Measurements from ENCODE around the gene CHST3. TPM values are rescaled to one million over a fixed set of nuclear protein-coding genes. Genes with fewer than 3 reads are reported as not detected.

The CHST3 gene
- polyA plus RNA-seq, 1 donor (not counting 4 experiments of a cell fraction or from before 2014, with no cell fraction given): 12.0 TPM

DNA sequence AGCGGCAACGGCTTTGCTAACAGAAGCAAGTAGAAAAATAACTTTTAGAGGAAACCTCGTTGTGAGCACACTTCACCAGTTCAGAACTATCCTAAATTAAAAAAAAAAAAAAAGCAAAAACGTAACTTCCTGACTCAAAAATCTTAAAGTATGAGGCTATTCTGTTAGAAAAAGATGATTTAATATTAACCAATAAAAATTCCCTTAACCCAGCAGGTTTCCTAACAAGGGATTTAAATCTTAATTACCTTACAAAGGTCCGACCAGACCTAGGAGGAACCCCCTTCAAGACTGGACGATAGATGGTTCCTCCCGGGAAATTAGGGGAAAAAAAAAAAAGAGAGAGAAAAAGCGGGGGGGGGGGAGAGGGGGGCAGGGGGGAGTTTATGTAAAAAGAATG, 22.9 kb upstream of the CHST3 start:
- dilution Hi-C loops (cut with MboI; ENCODE audit: extremely low pct_ligation_motif_present, low sequenced_read_pairs): no loop called here
- no peak overlapping the region for H3K4me3 ChIP-seq (ENCODE audit: control insufficient read depth in 2 of 3, extremely low read depth in 1 of 3, insufficient read depth in 2 of 3, low read depth in 1 of 3, low read length in 3 of 3)
- no peak overlapping the region for H3K9ac ChIP-seq (ENCODE audit: control insufficient read depth, extremely low read depth, insufficient read depth, low read length)
- no peaks in the 10 kb centered on the region for H3K36me3 ChIP-seq (ENCODE audit: control insufficient read depth in 2 of 2, extremely low read depth in 1 of 2, insufficient read depth in 2 of 2, low read length in 2 of 2)
- TF ChIP-seq CTCF (optimal IDR thresholded peaks at IDR 0.05 in 1 of 3, IDR thresholded peaks at IDR 0.05 in 1 of 3, conservative IDR thresholded peaks at IDR 0.05 in 1 of 3; ENCODE audit: extremely low read depth in 1 of 3, insufficient read depth in 2 of 3, low read length in 3 of 3) (no peak), EZH2 (IDR thresholded peaks at IDR 0.05; ENCODE audit: low read length) (no peak)
- H3K27ac ChIP-seq (ENCODE audit: control insufficient read depth, insufficient read depth, low read length): no peak overlapping the region
- H3K79me2 ChIP-seq (ENCODE audit: control insufficient read depth, insufficient read depth, low read length): no peaks in the 10 kb centered on the region
- peaks cover 4% of the 10 kb centered on the region for H3K4me1 ChIP-seq (ENCODE audit: control insufficient read depth, extremely low read depth, insufficient read depth, low read length)
- no peak overlapping the region for H2AFZ ChIP-seq (ENCODE audit: control insufficient read depth, low read length)
- H3K27me3 ChIP-seq (ENCODE audit: control insufficient read depth, extremely low read depth, insufficient read depth, low read length): no peaks in the 10 kb centered on the region
- H3K4me2 ChIP-seq (ENCODE audit: control insufficient read depth, extremely low read depth, insufficient read depth, low read depth, low read length): no peak overlapping the region
- DNase-seq (ENCODE audit: low read depth, low spot score): no peak
- H3K9me1 ChIP-seq (ENCODE audit: control insufficient read depth, extremely low read depth, insufficient read depth, low read length): no peaks in the 10 kb centered on the region
- FAIRE-seq: no peak
- no peaks in the 10 kb centered on the region for H4K20me1 ChIP-seq (ENCODE audit: control insufficient read depth, extremely low read depth, insufficient read depth, low read length)
- H3K9me3 ChIP-seq (ENCODE audit: control insufficient read depth, low read depth, low read length): peaks cover 7% of the 10 kb centered on the region

DNA sequence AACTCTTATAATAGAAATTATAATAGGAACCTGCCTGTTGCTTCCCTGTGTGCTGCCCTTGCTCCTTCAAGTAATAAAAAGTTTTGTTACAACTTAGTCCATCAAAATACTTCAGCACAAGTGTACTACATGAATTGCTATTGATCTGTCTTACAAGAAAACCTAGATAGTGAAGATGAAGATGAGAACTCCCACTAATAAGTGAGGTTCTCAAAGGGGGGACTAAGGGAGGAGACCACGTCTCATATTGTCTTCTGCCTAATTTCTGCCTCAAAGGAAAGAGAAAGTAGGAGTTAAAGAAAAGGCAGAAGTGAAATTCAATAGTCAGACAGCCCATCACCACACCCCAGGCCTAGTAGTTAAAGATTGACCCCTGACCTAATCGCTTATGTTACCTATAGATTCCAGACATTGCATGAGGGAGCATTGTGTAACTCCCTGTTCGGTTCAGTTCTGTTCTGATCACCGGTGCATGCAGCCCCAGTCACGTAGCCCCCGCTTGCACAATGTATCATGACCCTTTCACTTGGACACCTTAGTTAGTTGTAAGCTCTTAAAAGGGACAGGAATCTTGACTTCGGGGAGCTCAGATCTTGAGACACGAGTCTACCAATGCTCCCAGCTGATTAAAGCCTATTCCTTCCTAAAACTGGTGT, 18.2 kb upstream of the CHST3 start:
- Histone ChIP-seq H3K27ac (ENCODE audit: control insufficient read depth, insufficient read depth, low read length) (no peak overlapping the region), H3K4me1 (ENCODE audit: control insufficient read depth, extremely low read depth, insufficient read depth, low read length) (no peaks in the 10 kb centered on the region), H3K9ac (ENCODE audit: control insufficient read depth, extremely low read depth, insufficient read depth, low read length) (no peak overlapping the region), H3K4me3 (ENCODE audit: control insufficient read depth in 2 of 3, extremely low read depth in 1 of 3, insufficient read depth in 2 of 3, low read depth in 1 of 3, low read length in 3 of 3) (no peak overlapping the region), H2AFZ (ENCODE audit: control insufficient read depth, low read length) (no peak overlapping the region), H3K9me3 (ENCODE audit: control insufficient read depth, low read depth, low read length) (peaks cover 9% of the 10 kb centered on the region), H3K79me2 (ENCODE audit: control insufficient read depth, insufficient read depth, low read length) (no peaks in the 10 kb centered on the region), H3K27me3 (ENCODE audit: control insufficient read depth, extremely low read depth, insufficient read depth, low read length) (peaks cover 3% of the 10 kb centered on the region), H4K20me1 (ENCODE audit: control insufficient read depth, extremely low read depth, insufficient read depth, low read length) (no peaks in the 10 kb centered on the region), H3K9me1 (ENCODE audit: control insufficient read depth, extremely low read depth, insufficient read depth, low read length) (no peaks in the 10 kb centered on the region), H3K4me2 (ENCODE audit: control insufficient read depth, extremely low read depth, insufficient read depth, low read depth, low read length) (no peak overlapping the region), H3K36me3 (ENCODE audit: control insufficient read depth in 2 of 2, extremely low read depth in 1 of 2, insufficient read depth in 2 of 2, low read length in 2 of 2) (no peaks in the 10 kb centered on the region)
- DNase-seq (ENCODE audit: low read depth, low spot score): no peak
- dilution Hi-C loops (cut with MboI; ENCODE audit: extremely low pct_ligation_motif_present, low sequenced_read_pairs): no loop called here
- no peak for FAIRE-seq
- TF ChIP-seq CTCF (optimal IDR thresholded peaks at IDR 0.05 in 1 of 3, IDR thresholded peaks at IDR 0.05 in 1 of 3, conservative IDR thresholded peaks at IDR 0.05 in 1 of 3; ENCODE audit: extremely low read depth in 1 of 3, insufficient read depth in 2 of 3, low read length in 3 of 3) (no peak), EZH2 (IDR thresholded peaks at IDR 0.05; ENCODE audit: low read length) (no peak)

All from keratinocyte (primary cell).